Stimulated activated CD4-positive, alpha-beta T cell treated with anti-CD3 and anti-CD28 coated beads, Interleukin-4, amount 100 ng/mL, for 1 hour (primary cell): ENCODE results near the gene NFE2L3.
"Not testable (repeated sequence)": the region's sequence is repeated elsewhere in the genome, so short reads cannot be mapped to it uniquely, and the experiment has no call there.

Experiments
- DNase-seq: peaks from one replicate; pipeline ENCODE4 v3.0.0-alpha.2; 2020

The NFE2L3 gene

DNA sequence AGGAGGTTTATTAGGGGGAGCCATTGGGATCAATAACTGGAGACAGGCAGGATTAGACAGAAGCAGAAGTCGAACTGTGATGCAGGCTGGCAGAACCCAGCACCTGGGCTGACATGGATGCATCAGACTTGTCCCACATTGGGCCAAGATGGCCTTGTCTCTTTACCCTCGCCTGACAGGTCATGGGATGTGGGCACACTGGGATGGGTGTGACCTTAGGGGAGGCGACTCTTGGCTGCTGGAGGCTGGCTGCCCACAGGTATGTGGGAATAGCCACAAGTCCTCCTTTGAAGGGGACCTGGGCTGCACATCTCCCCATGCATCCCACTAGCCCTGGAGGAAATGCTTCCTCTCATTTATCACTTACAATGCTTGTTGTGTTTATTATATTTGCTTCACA, 17.3 kb downstream of the NFE2L3 start:
- DNase-seq, result no peak

- no peak for DNase-seq
These were observed 18.7 kb downstream of the NFE2L3 start for GRCh38 chr7:26170663-26171062.

DNA sequence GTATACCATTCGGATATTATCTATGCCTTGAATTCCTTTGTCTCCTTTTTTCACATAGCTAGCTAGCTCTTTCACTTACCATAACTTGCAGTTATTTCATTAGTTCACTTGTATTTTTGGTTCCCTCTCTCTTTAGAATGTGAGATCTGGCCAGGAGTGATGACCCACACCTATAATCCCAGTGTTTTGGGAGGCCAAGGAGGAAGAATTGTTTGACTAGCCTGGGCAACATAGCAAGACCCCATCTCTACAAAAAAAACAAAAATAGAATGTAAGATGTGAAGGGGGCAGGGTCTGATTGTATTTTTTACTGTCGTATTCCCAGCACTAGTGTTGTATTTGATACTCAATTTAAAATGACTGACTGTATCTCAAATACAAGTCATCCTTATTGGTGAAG, 19.6 kb downstream of the NFE2L3 start:
- no peak for DNase-seq

- no peak for DNase-seq
These were observed 20.1 kb downstream of the NFE2L3 start for GRCh38 chr7:26172048-26172447.

- not testable (repeated sequence) for DNase-seq
These were observed 23.9 kb downstream of the NFE2L3 start for GRCh38 chr7:26175903-26176302.

GRCh38 chr7:26176696-26177095, 24.7 kb downstream of the NFE2L3 start:
- not testable (repeated sequence) for DNase-seq

GRCh38 chr7:26177269-26177668, 25.3 kb downstream of the NFE2L3 start:
- DNase-seq, result not testable (repeated sequence)

GRCh38 chr7:26178272-26178960, 26.4 kb downstream of the NFE2L3 start:
- no peak for DNase-seq

GRCh38 chr7:26179422-26179821, 27.4 kb downstream of the NFE2L3 start:
- no peak for DNase-seq

DNA sequence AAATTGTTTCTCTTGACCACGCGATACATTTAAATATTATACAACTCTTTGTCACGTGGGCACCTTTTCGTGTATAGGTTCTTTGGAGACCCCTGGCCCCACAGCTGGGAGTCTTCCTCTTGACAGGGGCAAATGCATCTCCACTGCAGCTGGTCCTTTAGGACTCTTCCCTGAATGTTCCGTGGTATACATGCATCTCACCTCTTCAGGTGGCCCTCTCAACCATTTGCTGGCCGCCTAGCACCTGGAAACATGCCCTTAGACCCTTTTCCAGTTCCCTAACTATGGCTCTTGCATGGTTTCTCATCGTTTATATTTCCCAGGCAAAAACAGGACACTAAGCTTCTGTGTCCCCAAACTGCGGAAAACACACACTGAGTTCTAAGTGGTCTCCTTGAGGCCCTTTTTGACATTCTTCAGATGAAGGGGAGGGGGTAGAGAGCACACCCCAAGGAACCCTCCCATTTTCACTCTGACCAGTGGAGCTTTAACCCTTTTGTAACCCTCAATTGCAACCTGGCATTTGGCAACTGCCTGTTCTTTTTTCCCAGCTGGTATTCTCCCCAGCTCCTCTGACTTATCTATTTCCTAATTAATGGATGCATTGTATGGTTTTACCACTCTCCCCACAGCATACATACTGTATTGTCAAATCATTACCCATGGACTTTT, 28.0 kb downstream of the NFE2L3 start:
- DNase-seq, result no peak

DNA sequence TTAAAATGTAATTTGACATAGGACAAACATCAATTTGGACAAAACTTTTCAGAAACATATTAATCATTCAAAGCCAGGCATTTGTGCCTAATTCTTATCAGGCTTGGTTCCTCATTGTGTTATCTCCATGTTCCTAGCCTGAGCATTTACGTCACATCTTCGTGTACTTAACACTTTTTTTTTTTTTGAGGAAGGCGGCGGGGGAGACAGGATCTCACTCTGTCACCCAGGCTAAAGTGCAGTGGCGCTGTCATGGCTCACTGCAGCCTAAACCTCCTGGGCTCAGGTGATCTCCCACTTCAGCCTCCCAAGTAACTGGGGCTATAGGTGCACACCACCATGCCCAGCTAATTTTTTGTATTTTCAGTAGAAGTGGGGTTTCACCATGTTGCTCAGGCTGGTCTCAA, 28.8 kb downstream of the NFE2L3 start:
- no peak for DNase-seq

DNA sequence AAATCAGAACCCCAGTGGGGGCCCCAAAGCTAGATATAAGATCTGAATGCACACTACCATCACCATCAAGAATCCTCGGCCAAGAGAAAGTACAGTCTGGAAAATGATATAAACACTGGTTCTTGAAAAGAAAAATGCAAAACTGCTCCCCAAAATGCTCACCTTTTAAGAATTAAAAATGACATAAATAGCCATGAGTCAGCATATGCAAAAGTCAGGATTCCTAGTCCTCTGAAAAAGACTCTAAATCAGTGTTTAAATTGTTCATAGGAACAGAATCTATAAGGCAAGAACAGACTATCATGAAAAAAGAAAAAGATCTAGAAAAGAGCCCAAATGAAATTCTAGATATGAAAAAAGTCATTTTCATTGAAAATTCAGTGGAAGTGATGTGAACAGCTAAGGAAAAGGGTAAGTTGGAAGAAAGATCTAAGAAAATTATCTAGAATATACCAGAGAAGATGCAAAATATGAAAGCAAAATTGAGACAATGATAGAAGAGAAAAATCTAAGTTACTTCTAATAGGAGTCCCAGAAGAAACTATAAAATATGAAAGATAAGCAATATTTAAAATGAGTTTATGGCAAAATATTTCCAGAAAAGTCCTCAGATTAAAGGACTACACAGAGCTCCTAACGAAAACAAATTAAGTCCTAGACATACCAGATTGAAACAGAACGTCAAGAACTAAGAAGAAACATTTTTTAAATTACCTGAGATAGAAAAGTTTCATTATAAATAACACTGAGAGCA, 29.7 kb downstream of the NFE2L3 start:
- no peak for DNase-seq

DNA sequence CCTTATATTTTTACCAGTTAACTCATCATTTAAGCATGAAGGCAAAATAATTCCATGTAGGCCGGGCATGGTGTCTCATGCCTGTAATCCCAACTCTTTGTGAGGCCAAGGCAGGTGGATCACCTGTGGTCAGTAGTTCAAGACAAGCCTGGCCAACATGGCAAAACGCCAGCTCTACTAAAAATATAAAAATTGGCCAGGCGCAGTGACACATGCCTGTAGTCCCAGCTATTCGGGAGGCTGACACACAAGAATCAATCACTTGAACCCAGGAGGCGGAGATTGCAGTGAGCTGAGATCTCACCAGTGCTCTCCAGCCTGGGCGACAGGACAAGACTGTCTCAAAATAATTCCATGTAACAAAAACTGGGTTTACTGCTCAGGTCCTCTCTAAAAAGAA, 30.3 kb downstream of the NFE2L3 start:
- DNase-seq, result no peak

- DNase-seq, result no peak
These were observed 30.7 kb downstream of the NFE2L3 start for GRCh38 chr7:26182706-26183105.

- no peak for DNase-seq
These were observed 31.7 kb downstream of the NFE2L3 start for GRCh38 chr7:26183545-26184280.

GRCh38 chr7:26184281-26185101, 32.5 kb downstream of the NFE2L3 start:
- not testable (repeated sequence) for DNase-seq

DNA sequence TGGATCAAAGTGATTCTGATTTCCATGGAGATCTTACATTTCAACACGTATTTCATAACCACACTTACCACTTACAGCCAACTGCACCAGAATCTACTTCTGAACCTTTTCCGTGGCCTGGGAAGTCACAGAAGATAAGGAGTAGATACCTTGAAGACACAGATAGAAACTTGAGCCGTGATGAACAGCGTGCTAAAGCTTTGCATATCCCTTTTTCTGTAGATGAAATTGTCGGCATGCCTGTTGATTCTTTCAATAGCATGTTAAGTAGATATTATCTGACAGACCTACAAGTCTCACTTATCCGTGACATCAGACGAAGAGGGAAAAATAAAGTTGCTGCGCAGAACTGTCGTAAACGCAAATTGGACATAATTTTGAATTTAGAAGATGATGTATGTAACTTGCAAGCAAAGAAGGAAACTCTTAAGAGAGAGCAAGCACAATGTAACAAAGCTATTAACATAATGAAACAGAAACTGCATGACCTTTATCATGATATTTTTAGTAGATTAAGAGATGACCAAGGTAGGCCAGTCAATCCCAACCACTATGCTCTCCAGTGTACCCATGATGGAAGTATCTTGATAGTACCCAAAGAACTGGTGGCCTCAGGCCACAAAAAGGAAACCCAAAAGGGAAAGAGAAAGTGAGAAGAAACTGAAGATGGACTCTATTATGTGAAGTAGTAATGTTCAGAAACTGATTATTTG, 33.3 kb downstream of the NFE2L3 start:
- no peak for DNase-seq

DNA sequence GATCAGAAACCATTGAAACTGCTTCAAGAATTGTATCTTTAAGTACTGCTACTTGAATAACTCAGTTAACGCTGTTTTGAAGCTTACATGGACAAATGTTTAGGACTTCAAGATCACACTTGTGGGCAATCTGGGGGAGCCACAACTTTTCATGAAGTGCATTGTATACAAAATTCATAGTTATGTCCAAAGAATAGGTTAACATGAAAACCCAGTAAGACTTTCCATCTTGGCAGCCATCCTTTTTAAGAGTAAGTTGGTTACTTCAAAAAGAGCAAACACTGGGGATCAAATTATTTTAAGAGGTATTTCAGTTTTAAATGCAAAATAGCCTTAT, 33.8 kb downstream of the NFE2L3 start:
- DNase-seq, result no peak

GRCh38 chr7:26186364-26187311, 34.6 kb downstream of the NFE2L3 start:
- no peak for DNase-seq

DNA sequence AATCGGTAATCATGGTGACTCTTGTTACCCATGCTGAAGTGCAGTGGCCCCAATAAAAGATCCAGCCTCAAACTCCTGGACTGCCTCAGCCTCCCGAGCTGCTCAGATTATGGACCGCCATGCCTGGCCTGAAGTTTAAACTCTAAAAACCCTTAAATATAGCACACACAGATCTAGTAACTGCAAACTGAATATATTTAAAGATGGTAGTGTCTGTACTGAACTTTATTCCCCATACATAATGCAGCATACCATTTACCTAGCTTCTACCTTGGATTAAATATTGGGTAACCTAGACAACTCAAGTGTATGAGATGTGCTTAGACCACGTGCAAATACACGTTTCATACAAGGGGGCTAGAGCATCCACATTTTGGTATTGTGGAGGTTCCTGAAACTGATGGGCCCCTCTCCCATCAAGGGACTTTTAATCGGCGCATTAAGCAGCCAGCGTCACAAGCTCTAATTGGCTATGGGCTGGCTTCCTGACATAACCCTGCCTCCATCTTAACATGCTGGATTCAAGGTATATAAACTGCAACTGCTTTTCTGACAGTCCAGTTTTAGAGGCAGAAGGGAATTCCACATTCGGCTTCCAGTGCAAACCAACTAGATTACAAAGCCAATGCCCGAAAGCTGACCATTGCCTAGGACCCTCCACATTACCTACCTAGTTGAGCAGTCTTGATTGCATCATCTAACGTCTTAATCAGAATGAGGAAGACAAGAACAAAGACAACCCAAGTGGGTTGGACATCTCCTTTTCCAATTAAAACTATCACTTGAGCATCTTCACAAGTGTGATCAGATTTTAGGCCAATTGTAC, 35.6 kb downstream of the NFE2L3 start:
- DNase-seq, result no peak
